Right forelimb (tissue), 1 donor: ENCODE data around the gene PEAR1.

Source experiments
- DNase-seq: peaks from one replicate; pipeline ENCODE4 v3.0.0-alpha.2; 2018

PEAR1 gene

GRCh38 chr1:156942176-156942575 lies 48.7 kb downstream of the PEAR1 start:
- no peak for DNase-seq

GRCh38 chr1:156942576-156942975 lies 49.1 kb downstream of the PEAR1 start:
- DNase-seq = no peak

GRCh38 chr1:156943756-156944155 lies 50.2 kb downstream of the PEAR1 start:
- DNase-seq = no peak

- DNase-seq = no peak
Observed at GRCh38 chr1:156944268-156944667, 50.8 kb downstream of the PEAR1 start.

GRCh38 chr1:156944848-156945247 lies 51.3 kb downstream of the PEAR1 start:
- DNase-seq = no peak

GRCh38 chr1:156945881-156946661 lies 52.6 kb downstream of the PEAR1 start:
- DNase-seq = no peak

- no peak for DNase-seq
Observed at GRCh38 chr1:156947127-156947526, 53.6 kb downstream of the PEAR1 start.

- no peak for DNase-seq
Observed at GRCh38 chr1:156947818-156948525, 54.5 kb downstream of the PEAR1 start.

GRCh38 chr1:156948708-156949107 lies 55.2 kb downstream of the PEAR1 start:
- DNase-seq = no peak

- peak; percentile 3 for DNase-seq
Observed at GRCh38 chr1:156949127-156949526, 55.6 kb downstream of the PEAR1 start.

- peak; percentile 15 for DNase-seq
Observed at GRCh38 chr1:156951371-156951770, 57.9 kb downstream of the PEAR1 start.

GRCh38 chr1:156953571-156953970 lies 60.1 kb downstream of the PEAR1 start:
- DNase-seq = no peak

GRCh38 chr1:156956333-156956732 lies 62.8 kb downstream of the PEAR1 start:
- DNase-seq = no peak

- no peak for DNase-seq
Observed at GRCh38 chr1:156957634-156958033, 64.1 kb downstream of the PEAR1 start.

- no peak for DNase-seq
Observed at GRCh38 chr1:156958247-156958714, 64.8 kb downstream of the PEAR1 start.

- no peak for DNase-seq
Observed at GRCh38 chr1:156959414-156959813, 65.9 kb downstream of the PEAR1 start.

GRCh38 chr1:156959925-156960324 lies 66.4 kb downstream of the PEAR1 start:
- DNase-seq = no peak

GRCh38 chr1:156961709-156962108 lies 68.2 kb downstream of the PEAR1 start:
- no peak for DNase-seq

GRCh38 chr1:156963621-156964020 lies 70.1 kb downstream of the PEAR1 start:
- DNase-seq = no peak

- DNase-seq = no peak
Observed at GRCh38 chr1:156964441-156964840, 70.9 kb downstream of the PEAR1 start.
